Karpas-422 (cell line): ENCODE results near the gene TM7SF2. TPM values are rescaled to one million over a fixed set of nuclear protein-coding genes. Genes with fewer than 3 reads are reported as not detected.
"Not testable (repeated sequence)": the region's sequence is repeated elsewhere in the genome, so short reads cannot be mapped to it uniquely, and the experiment has no call there.

Experiments used
- DNase-seq: peaks from one replicate; pipeline ENCODE4 v3.0.0-alpha.2; 2015
- H2AFZ ChIP-seq: fragments of 200-600 bp; sonication (generic); 2 replicates; pipeline ENCODE4 v1.6.1; 2014; ENCODE audit warnings: antibody characterized with exemption, low read length, mixed read lengths
- H3K27ac ChIP-seq: fragments of 200-600 bp; sonication (generic); 2 replicates; pipeline ENCODE4 v1.5.1; 2014; ENCODE audit warnings: mild to moderate bottlenecking, low read length, moderate library complexity
- H3K27me3 ChIP-seq: fragments of 200-600 bp; sonication (generic); 2 replicates; pipeline ENCODE4 v1.6.1; 2014; ENCODE audit warnings: low read length, mixed read lengths
- H3K36me3 ChIP-seq: fragments of 200-600 bp; sonication (generic); 2 replicates; pipeline ENCODE4 v1.6.1; 2014; ENCODE audit warnings: low read length, mixed read lengths; ENCODE audit not compliant: insufficient read depth
- H3K4me1 ChIP-seq: fragments of 200-600 bp; sonication (generic); 2 replicates; pipeline ENCODE4 v1.6.1; 2014; ENCODE audit warnings: mild to moderate bottlenecking, low read length, mixed read lengths
- H3K4me2 ChIP-seq: fragments of 200-600 bp; sonication (generic); 2 replicates; pipeline ENCODE4 v1.6.1; 2014; ENCODE audit warnings: low read length, low read depth, mild to moderate bottlenecking; ENCODE audit not compliant: poor library complexity, severe bottlenecking
- H3K4me3 ChIP-seq: fragments of 200-600 bp; sonication (generic); 2 replicates; pipeline ENCODE4 v1.5.1; 2014; ENCODE audit warnings: mild to moderate bottlenecking, antibody characterized with exemption, low read length, mixed read lengths
- H3K79me2 ChIP-seq: fragments of 200-600 bp; sonication (generic); 2 replicates; pipeline ENCODE4 v1.6.1; 2014; ENCODE audit warnings: mild to moderate bottlenecking, low read length, mixed read lengths
- H3K9ac ChIP-seq: fragments of 200-600 bp; sonication (generic); 2 replicates; pipeline ENCODE4 v1.6.0; 2014; ENCODE audit warnings: low read length
- H3K9me2 ChIP-seq: fragments of 200-600 bp; sonication (generic), shearing (Covaris generic); replicated peaks from 2 replicates; pipeline ENCODE4 v1.6.0; 2014; ENCODE audit warnings: mild to moderate bottlenecking, low read length, moderate library complexity; ENCODE audit not compliant: insufficient read depth
- H3K9me3 ChIP-seq: fragments of 300-700, 200-600 bp; sonication (generic); 2 replicates; pipeline ENCODE4 v1.6.1; 2014; ENCODE audit warnings: low read length, mixed read lengths
- H4K20me1 ChIP-seq: fragments of 200-600 bp; sonication (generic); 2 replicates; pipeline ENCODE4 v1.6.1; 2014; ENCODE audit warnings: mild to moderate bottlenecking, antibody characterized with exemption, low read length, low read depth; ENCODE audit not compliant: insufficient read depth
- total RNA-seq: library from RNA; depleted of rRNA; stranded (reverse); fragments of >200 nt; shearing (Covaris generic); gene quantifications from 2 replicates; pipeline ENCODE4 v1.2.3, GENCODE V29; 2014; ENCODE audit warnings: low replicate concordance

TM7SF2 gene
- total RNA-seq, 1 experiment from 2014 or later = 160 TPM

GRCh38 chr11:65118891-65119669 lies 7.4 kb downstream of the TM7SF2 start:
- Histone ChIP-seq H3K79me2 (peaks cover 54% of the 10 kb centered on the region), H3K27ac (peak overlapping the region; percentile 95), H3K9ac (peak overlapping the region; percentile 98), H3K4me3 (peak overlapping the region; percentile 90; the same call in 1 of the 2 replicates), H3K4me2 (peak overlapping the region; percentile 97), H3K4me1 (peaks cover 71% of the 10 kb centered on the region), H3K36me3 (peaks cover 29% of the 10 kb centered on the region; the same call in 1 of the 2 replicates)
- not testable (repeated sequence) for H2AFZ ChIP-seq, H3K9me3 ChIP-seq, DNase-seq, H3K27me3 ChIP-seq, H4K20me1 ChIP-seq, H3K9me2 ChIP-seq

DNA sequence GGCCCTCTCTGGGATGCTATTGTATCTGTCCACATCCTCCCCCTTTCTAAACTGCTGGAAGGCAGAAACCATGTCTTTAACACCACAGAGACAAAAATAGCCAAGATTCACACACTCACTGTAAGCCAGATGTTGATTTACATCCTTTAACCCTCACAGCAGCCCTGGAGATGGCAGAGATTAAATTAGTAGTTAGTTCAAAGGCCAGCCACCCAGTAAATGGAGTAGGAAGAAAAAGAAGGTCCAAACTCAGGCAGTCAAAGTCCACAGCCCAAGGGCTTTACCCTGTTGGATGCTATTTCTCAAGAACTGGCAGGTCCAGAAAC lies 8.0 kb downstream of the TM7SF2 start:
- no peaks in the 10 kb centered on the region for H3K9me3 ChIP-seq
- no peak overlapping the region for H2AFZ ChIP-seq
- no peaks in the 10 kb centered on the region for H3K9me2 ChIP-seq
- peak overlapping the region; percentile 90 for H3K4me3 ChIP-seq
- H4K20me1 ChIP-seq = no peaks in the 10 kb centered on the region
- DNase-seq = peak; percentile 65
- peak overlapping the region; percentile 97 for H3K4me2 ChIP-seq
- peaks cover 70% of the 10 kb centered on the region for H3K4me1 ChIP-seq
- no peaks in the 10 kb centered on the region for H3K27me3 ChIP-seq
- peaks cover 29% of the 10 kb centered on the region; the same call in 1 of the 2 replicates for H3K36me3 ChIP-seq
- H3K79me2 ChIP-seq = peaks cover 51% of the 10 kb centered on the region
- peak overlapping the region; percentile 98 for H3K9ac ChIP-seq
- peak overlapping the region; percentile 95 for H3K27ac ChIP-seq

DNA sequence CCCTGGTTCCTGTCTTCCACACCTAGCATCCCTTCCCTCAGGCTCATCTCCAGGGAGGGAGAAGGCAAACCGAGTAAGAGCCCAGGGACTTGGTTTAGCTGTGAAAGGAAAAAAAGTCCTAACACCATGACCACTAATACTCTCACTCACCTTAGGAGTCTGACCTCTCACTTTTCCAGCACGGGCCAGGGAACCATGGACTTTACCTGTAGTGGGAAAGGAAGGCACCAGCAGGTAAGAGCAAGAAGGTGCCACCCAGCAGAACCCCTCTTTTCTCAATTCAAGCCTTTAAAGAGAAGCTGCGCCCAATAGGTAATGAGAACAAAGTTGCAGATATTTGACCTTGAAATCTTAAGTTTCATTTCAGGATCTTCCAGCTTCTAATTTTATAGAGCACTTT lies 9.2 kb downstream of the TM7SF2 start:
- Histone ChIP-seq H2AFZ (no peak overlapping the region), H3K9me3 (no peaks in the 10 kb centered on the region), H3K4me3 (peak overlapping the region; percentile 90), H3K4me2 (peak overlapping the region; percentile 97), H3K4me1 (peaks cover 59% of the 10 kb centered on the region), H3K36me3 (peaks cover 24% of the 10 kb centered on the region; the same call in 1 of the 2 replicates), H3K79me2 (peaks cover 41% of the 10 kb centered on the region), H3K27me3 (no peaks in the 10 kb centered on the region), H3K27ac (peak overlapping the region; percentile 95), H3K9ac (peak overlapping the region; percentile 98), H4K20me1 (no peaks in the 10 kb centered on the region), H3K9me2 (no peaks in the 10 kb centered on the region)
- no peak for DNase-seq

DNA sequence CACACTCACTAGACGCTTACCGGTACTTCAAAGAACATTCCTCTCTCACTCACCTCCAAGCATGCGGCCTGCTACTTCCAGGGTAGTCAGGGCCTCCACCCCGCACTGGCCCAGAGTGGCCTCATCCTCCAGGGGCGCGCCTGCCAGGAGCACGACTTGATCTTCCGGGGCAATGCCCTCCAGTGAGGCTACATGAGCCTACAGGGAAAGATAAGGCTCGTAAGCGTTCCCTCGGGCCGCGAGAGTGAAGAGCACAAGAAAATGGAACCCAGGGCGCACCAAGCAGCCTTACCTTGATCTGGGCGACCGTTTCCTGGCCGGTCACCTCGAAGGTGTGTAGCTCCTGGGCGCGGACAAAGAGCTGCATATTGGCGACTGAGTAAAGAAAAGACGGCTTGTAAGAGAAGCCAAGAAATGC lies 9.8 kb downstream of the TM7SF2 start:
- peaks cover 23% of the 10 kb centered on the region; the same call in 1 of the 2 replicates for H3K36me3 ChIP-seq
- H3K9ac ChIP-seq = peak overlapping the region; percentile 98
- H3K27ac ChIP-seq = peak overlapping the region; percentile 95
- peak overlapping the region; percentile 97 for H3K4me2 ChIP-seq
- no peaks in the 10 kb centered on the region for H3K27me3 ChIP-seq
- peaks cover 35% of the 10 kb centered on the region for H3K79me2 ChIP-seq
- peaks cover 53% of the 10 kb centered on the region for H3K4me1 ChIP-seq
- H4K20me1 ChIP-seq = no peaks in the 10 kb centered on the region
- DNase-seq = peak; percentile 63
- H2AFZ ChIP-seq = no peak overlapping the region
- H3K9me2 ChIP-seq = no peaks in the 10 kb centered on the region
- H3K9me3 ChIP-seq = no peaks in the 10 kb centered on the region
- H3K4me3 ChIP-seq = peak overlapping the region; percentile 90

DNA sequence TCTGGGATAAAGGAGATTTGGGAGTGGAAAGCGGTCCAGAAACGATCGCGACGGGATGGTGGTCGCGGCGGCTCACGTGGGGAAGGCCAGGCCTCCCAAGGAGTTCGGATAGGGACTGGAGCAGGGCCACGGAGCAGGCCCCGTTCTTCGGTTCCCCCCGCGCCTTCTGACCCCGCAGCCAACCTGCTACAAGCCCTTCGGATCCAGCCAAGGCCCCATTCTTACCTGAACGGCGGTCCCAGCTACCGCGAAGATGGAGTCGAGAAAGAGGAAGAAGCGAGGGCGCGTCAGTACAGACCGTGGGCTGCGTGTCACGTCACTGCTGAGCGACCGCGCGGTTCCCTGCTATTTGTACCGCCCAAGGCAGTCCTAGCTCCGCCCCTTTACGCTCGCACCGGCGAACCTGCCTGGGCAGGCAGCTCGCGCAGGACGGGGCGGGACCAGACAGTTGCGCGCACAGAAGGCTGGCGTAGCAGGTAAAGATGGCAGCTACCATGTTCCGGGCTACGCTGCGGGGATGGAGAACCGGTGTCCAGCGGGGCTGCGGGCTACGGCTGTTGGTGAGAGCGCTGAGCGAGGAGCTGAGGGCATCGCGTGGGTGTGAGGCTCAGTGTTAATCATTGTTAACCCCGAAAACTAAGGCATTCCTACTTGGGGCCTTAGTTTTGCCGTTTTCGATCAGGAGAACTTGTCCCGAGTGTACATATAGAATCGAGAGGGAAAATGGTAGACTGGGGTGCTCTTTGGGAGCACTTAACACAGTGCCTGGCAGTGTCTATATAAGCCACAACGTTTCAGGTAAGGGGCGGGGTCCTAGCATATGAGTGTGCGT lies 10.4 kb downstream of the TM7SF2 start, which contains the start of the genes FAU and MRPL49:
Gene FAU, minus strand, starts transcription at position 270 of the 832 bp plus-strand sequence. CDS start 321 bp downstream, outside the sequence.
Gene MRPL49, plus strand, starts transcription at position 457 of the 832 bp plus-strand sequence. Its CDS starts 26 bp downstream, at position 483.
- Histone ChIP-seq H3K79me2 (peaks cover 31% of the 10 kb centered on the region), H2AFZ (no peak within 1 kb of the TSS), H3K36me3 (peaks cover 23% of the 10 kb centered on the region; the same call in 1 of the 2 replicates), H3K4me2 (peak within 1 kb of the TSS; percentile 97), H3K27ac (peak within 1 kb of the TSS; percentile 95), H4K20me1 (no peaks in the 10 kb centered on the region), H3K4me3 (peak within 1 kb of the TSS; percentile 90), H3K9ac (peak within 1 kb of the TSS; percentile 98), H3K27me3 (no peaks in the 10 kb centered on the region), H3K9me3 (no peaks in the 10 kb centered on the region), H3K9me2 (no peaks in the 10 kb centered on the region), H3K4me1 (peaks cover 47% of the 10 kb centered on the region)
- peak; percentile 100 for DNase-seq

DNA sequence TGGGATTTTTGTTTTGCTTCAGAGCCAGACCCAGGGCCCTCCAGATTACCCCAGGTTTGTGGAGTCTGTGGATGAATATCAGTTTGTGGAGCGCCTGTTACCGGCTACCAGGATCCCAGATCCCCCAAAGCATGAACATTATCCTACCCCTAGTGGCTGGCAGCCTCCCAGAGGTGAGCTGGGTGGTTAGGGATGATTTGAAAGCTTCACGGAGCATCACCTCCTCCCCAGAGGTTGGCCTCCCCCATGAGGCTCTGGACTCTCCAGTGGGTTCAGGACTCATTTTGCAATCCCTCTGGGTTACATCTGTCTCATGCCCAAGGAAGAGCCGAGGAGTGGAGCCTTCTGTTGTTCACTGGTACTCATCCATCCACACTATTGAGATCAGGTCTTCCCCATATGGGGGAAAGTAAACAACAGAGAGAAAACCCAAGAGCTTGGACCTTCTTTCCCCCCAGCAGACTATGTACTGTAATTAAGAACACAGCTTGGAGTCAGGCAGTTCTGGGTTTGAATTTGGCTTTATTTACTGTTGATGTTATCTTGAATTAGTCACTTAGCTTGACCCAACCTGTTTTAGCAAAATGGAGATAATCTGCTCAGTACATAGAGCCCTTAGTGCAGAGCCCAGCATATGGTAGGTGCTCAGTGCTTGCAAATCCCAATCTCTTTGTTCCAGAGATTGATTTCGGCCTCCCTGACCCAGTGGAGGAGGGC lies 13.0 kb downstream of the TM7SF2 start:
- peaks cover 54% of the 10 kb centered on the region for H3K4me1 ChIP-seq
- H3K27me3 ChIP-seq = no peaks in the 10 kb centered on the region
- no peaks in the 10 kb centered on the region for H3K9me3 ChIP-seq
- H4K20me1 ChIP-seq = peaks cover 9% of the 10 kb centered on the region; the same call in 1 of the 2 replicates
- H3K4me2 ChIP-seq = no peak overlapping the region
- no peak overlapping the region for H3K9ac ChIP-seq
- H2AFZ ChIP-seq = no peak overlapping the region
- no peak for DNase-seq
- peaks cover 31% of the 10 kb centered on the region for H3K79me2 ChIP-seq
- peaks cover 39% of the 10 kb centered on the region for H3K36me3 ChIP-seq
- H3K9me2 ChIP-seq = no peaks in the 10 kb centered on the region
- peak overlapping the region; percentile 44 for H3K27ac ChIP-seq
- H3K4me3 ChIP-seq = no peak overlapping the region

DNA sequence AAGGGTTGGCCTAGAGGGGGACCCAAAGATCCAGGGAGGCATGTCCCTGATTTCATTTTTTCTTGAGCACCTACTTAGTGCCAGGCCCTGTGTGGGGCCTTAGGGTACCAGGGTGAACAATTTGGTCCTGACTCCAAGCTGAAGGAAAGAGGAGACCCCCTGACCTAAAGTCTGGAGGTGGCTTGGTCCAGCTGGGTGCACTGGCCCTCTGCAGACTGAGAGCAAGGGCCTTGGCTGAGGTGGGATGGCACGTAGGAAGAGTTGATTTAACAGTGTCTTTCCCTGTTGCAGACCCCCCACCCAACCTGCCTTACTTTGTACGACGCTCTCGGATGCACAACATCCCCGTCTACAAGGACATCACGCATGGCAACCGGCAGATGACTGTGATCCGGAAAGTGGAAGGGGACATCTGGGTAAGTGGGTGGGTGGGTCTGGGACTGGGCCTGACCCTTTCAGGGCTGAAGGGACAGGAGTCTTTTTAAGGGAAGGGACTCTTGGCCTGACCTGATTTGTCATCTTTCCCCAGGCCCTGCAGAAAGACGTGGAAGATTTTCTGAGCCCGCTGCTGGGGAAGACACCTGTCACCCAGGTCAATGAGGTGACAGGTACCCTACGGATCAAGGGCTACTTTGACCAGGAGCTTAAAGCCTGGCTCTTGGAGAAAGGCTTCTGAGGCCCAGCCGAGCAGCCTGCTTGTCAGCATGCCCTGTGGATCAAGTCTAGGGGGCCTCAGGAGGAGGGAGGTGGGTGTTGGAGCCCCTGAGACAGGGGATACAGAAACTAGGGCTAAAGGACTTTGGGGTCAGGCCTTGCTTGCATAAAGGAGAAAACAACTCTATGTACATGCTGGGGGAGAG lies 13.8 kb downstream of the TM7SF2 start:
- Histone ChIP-seq H2AFZ (no peak overlapping the region), H3K9me2 (no peaks in the 10 kb centered on the region), H3K9ac (no peak overlapping the region), H4K20me1 (peaks cover 17% of the 10 kb centered on the region; the same call in 1 of the 2 replicates), H3K79me2 (peaks cover 25% of the 10 kb centered on the region), H3K9me3 (no peaks in the 10 kb centered on the region), H3K36me3 (peaks cover 39% of the 10 kb centered on the region), H3K4me2 (no peak overlapping the region), H3K27me3 (no peaks in the 10 kb centered on the region), H3K4me3 (no peak overlapping the region), H3K4me1 (peaks cover 54% of the 10 kb centered on the region), H3K27ac (peak overlapping the region; percentile 100)
- DNase-seq = no peak
